ENCODE results near the gene LIPT2.

LIPT2 gene

GRCh38 chr11:74493791-74494630, 487 bp upstream of the LIPT2 start:
- peak; percentile 81 for DNase-seq

- DNase-seq = no peak
Observed at GRCh38 chr11:74492084-74492483, 1.4 kb downstream of the LIPT2 start.

GRCh38 chr11:74490941-74491340, 2.6 kb downstream of the LIPT2 start:
- DNase-seq = no peak

- DNase-seq = no peak
Observed at GRCh38 chr11:74487875-74488274, 5.6 kb downstream of the LIPT2 start.

- DNase-seq = no peak
Observed at GRCh38 chr11:74485868-74486267, 7.7 kb downstream of the LIPT2 start.

- DNase-seq = no peak
Observed at GRCh38 chr11:74480688-74481417, 12.7 kb downstream of the LIPT2 start.

GRCh38 chr11:74479732-74480123, 13.8 kb downstream of the LIPT2 start:
- no peak for DNase-seq

GRCh38 chr11:74478877-74479731, 14.4 kb downstream of the LIPT2 start:
- DNase-seq = no peak

GRCh38 chr11:74476536-74476935, 17.0 kb downstream of the LIPT2 start:
- no peak for DNase-seq

- no peak for DNase-seq
Observed at GRCh38 chr11:74474316-74474715, 19.2 kb downstream of the LIPT2 start.

- DNase-seq = no peak
Observed at GRCh38 chr11:74473382-74474173, 19.9 kb downstream of the LIPT2 start.

- DNase-seq = no peak
Observed at GRCh38 chr11:74471668-74472429, 21.7 kb downstream of the LIPT2 start.

GRCh38 chr11:74471037-74471436, 22.5 kb downstream of the LIPT2 start:
- DNase-seq = no peak

GRCh38 chr11:74470526-74470925, 23.0 kb downstream of the LIPT2 start:
- DNase-seq = no peak

- DNase-seq = no peak
Observed at GRCh38 chr11:74468936-74469335, 24.6 kb downstream of the LIPT2 start.

- no peak for DNase-seq
Observed at GRCh38 chr11:74468521-74468920, 25.0 kb downstream of the LIPT2 start.

GRCh38 chr11:74468058-74468457, 25.5 kb downstream of the LIPT2 start:
- DNase-seq = no peak

- DNase-seq = no peak
Observed at GRCh38 chr11:74466916-74467885, 26.3 kb downstream of the LIPT2 start, which contains the start of gene KCNE3. Gene KCNE3, minus strand, starts transcription at chr11:74467549. Its CDS starts 9,986 bp downstream, at chr11:74457563.

- no peak for DNase-seq
Observed at GRCh38 chr11:74465291-74465708, 28.2 kb downstream of the LIPT2 start.

- no peak for DNase-seq
Observed at GRCh38 chr11:74464746-74465145, 28.8 kb downstream of the LIPT2 start.

All from NCI-H510A treated with DMSO at 0.1 percent for 48 hours (cell line).